CD4-positive, alpha-beta T cell treated with Interleukin-6 at 100 ng/mL for 8 hours (primary cell): ENCODE results near the gene RAB33B.

Experiments
- DNase-seq: peaks from one replicate; pipeline ENCODE4 v3.0.0-alpha.2; 2020; ENCODE audit warnings: mixed read lengths, low spot score

The RAB33B gene

GRCh38 chr4:139508581-139509237 is 54.8 kb downstream of the RAB33B start:
- DNase-seq = no peak

GRCh38 chr4:139509727-139510410 is 55.9 kb downstream of the RAB33B start:
- DNase-seq = no peak

GRCh38 chr4:139511320-139511719 is 57.4 kb downstream of the RAB33B start:
- no peak for DNase-seq

GRCh38 chr4:139514382-139515059 is 60.6 kb downstream of the RAB33B start:
- DNase-seq = no peak

GRCh38 chr4:139515531-139515958 is 61.6 kb downstream of the RAB33B start:
- no peak for DNase-seq

GRCh38 chr4:139521754-139522401 is 68.0 kb downstream of the RAB33B start:
- no peak for DNase-seq

- DNase-seq = no peak
Measured at GRCh38 chr4:139522457-139522856, 68.5 kb downstream of the RAB33B start.

GRCh38 chr4:139523076-139523475 is 69.2 kb downstream of the RAB33B start:
- DNase-seq = no peak

GRCh38 chr4:139524062-139524631 is 70.2 kb downstream of the RAB33B start:
- no peak for DNase-seq

GRCh38 chr4:139525414-139525813 is 71.5 kb downstream of the RAB33B start:
- no peak for DNase-seq
